ENCODE data around the gene CNIH3.
A peak's percentile ranks its signal among the peaks of the same experiment; 100 is the strongest.
"Not testable (repeated sequence)": the region's sequence is repeated elsewhere in the genome, so short reads cannot be mapped to it uniquely, and the experiment has no call there.

The CNIH3 gene

GRCh38 chr1:224615861-224616755 lies at the start of gene CNIH3:
Gene CNIH3, plus strand, starts transcription at chr1:224616317. Its CDS starts 858 bp downstream, at chr1:224617175.
- peak; percentile 66 for DNase-seq

GRCh38 chr1:224566492-224566891 lies 49.6 kb upstream of the CNIH3 start:
- not testable (repeated sequence) for DNase-seq

- no peak for DNase-seq
Measured at GRCh38 chr1:224569276-224569675, 46.8 kb upstream of the CNIH3 start.

GRCh38 chr1:224571975-224572374 lies 44.1 kb upstream of the CNIH3 start:
- DNase-seq = not testable (repeated sequence)

GRCh38 chr1:224579526-224579925 lies 36.6 kb upstream of the CNIH3 start:
- no peak for DNase-seq

- DNase-seq = no peak
Measured at GRCh38 chr1:224580006-224580405, 36.1 kb upstream of the CNIH3 start.

GRCh38 chr1:224582041-224582440 lies 34.1 kb upstream of the CNIH3 start:
- DNase-seq = no peak

- DNase-seq = no peak
Measured at GRCh38 chr1:224583774-224584173, 32.3 kb upstream of the CNIH3 start.

- no peak for DNase-seq
Measured at GRCh38 chr1:224585051-224585450, 31.1 kb upstream of the CNIH3 start.

- no peak for DNase-seq
Measured at GRCh38 chr1:224587051-224587450, 29.1 kb upstream of the CNIH3 start.

GRCh38 chr1:224588515-224588914 lies 27.6 kb upstream of the CNIH3 start:
- no peak for DNase-seq

GRCh38 chr1:224589006-224589405 lies 27.1 kb upstream of the CNIH3 start:
- DNase-seq = no peak

- DNase-seq = no peak
Measured at GRCh38 chr1:224591326-224591725, 24.8 kb upstream of the CNIH3 start.

- DNase-seq = peak; percentile 61
Measured at GRCh38 chr1:224592636-224593582, 23.2 kb upstream of the CNIH3 start.

- no peak for DNase-seq
Measured at GRCh38 chr1:224594360-224594759, 21.8 kb upstream of the CNIH3 start.

- no peak for DNase-seq
Measured at GRCh38 chr1:224594851-224595250, 21.3 kb upstream of the CNIH3 start.

- no peak for DNase-seq
Measured at GRCh38 chr1:224605482-224606181, 10.5 kb upstream of the CNIH3 start.

GRCh38 chr1:224607188-224608148 lies 8.6 kb upstream of the CNIH3 start:
- DNase-seq = no peak

GRCh38 chr1:224609333-224609732 lies 6.8 kb upstream of the CNIH3 start:
- DNase-seq = no peak

- DNase-seq = no peak
Measured at GRCh38 chr1:224612246-224612645, 3.9 kb upstream of the CNIH3 start.

- DNase-seq = no peak
Measured at GRCh38 chr1:224613486-224613885, 2.6 kb upstream of the CNIH3 start.

Data from right forelimb (tissue), 1 donor.